ENCODE measurements around the gene DNMT3B. TPM values are rescaled to one million over a fixed set of nuclear protein-coding genes. Genes with fewer than 3 reads are reported as not detected.

DNMT3B gene
- polyA plus RNA-seq, 1 donor (not counting 4 experiments of a cell fraction or from before 2014, with no cell fraction given) = 1.1 TPM

- Histone ChIP-seq H3K4me2 (ENCODE audit: control insufficient read depth, extremely low read depth, insufficient read depth, low read depth, low read length) (no peak overlapping the region), H3K27me3 (ENCODE audit: control insufficient read depth, extremely low read depth, insufficient read depth, low read length) (no peaks in the 10 kb centered on the region), H4K20me1 (ENCODE audit: control insufficient read depth, extremely low read depth, insufficient read depth, low read length) (no peaks in the 10 kb centered on the region), H3K79me2 (ENCODE audit: control insufficient read depth, insufficient read depth, low read length) (no peaks in the 10 kb centered on the region), H2AFZ (ENCODE audit: control insufficient read depth, low read length) (no peak overlapping the region), H3K4me1 (ENCODE audit: control insufficient read depth, extremely low read depth, insufficient read depth, low read length) (peaks cover 22% of the 10 kb centered on the region), H3K9ac (ENCODE audit: control insufficient read depth, extremely low read depth, insufficient read depth, low read length) (no peak overlapping the region), H3K4me3 (ENCODE audit: control insufficient read depth in 2 of 3, extremely low read depth in 1 of 3, insufficient read depth in 2 of 3, low read depth in 1 of 3, low read length in 3 of 3) (no peak overlapping the region), H3K27ac (ENCODE audit: control insufficient read depth, insufficient read depth, low read length) (no peak overlapping the region), H3K9me1 (ENCODE audit: control insufficient read depth, extremely low read depth, insufficient read depth, low read length) (no peaks in the 10 kb centered on the region), H3K9me3 (ENCODE audit: control insufficient read depth, low read depth, low read length) (no peaks in the 10 kb centered on the region), H3K36me3 (ENCODE audit: control insufficient read depth in 2 of 2, extremely low read depth in 1 of 2, insufficient read depth in 2 of 2, low read length in 2 of 2) (no peaks in the 10 kb centered on the region)
- FAIRE-seq (no peak), DNase-seq (ENCODE audit: low read depth, low spot score) (no peak)
- TF ChIP-seq CTCF (optimal IDR thresholded peaks at IDR 0.05 in 1 of 3, IDR thresholded peaks at IDR 0.05 in 1 of 3, conservative IDR thresholded peaks at IDR 0.05 in 1 of 3; ENCODE audit: extremely low read depth in 1 of 3, insufficient read depth in 2 of 3, low read length in 3 of 3) (no peak), EZH2 (IDR thresholded peaks at IDR 0.05; ENCODE audit: low read length) (no peak)
- dilution Hi-C loops (cut with MboI; ENCODE audit: extremely low pct_ligation_motif_present, low sequenced_read_pairs) = no loop called here
These were observed 42.0 kb downstream of the DNMT3B start for GRCh38 chr20:32804022-32804715.

- H3K4me2 ChIP-seq (ENCODE audit: control insufficient read depth, extremely low read depth, insufficient read depth, low read depth, low read length) = no peak overlapping the region
- DNase-seq (ENCODE audit: low read depth, low spot score) = no peak
- no peaks in the 10 kb centered on the region for H3K9me3 ChIP-seq (ENCODE audit: control insufficient read depth, low read depth, low read length)
- dilution Hi-C loops (cut with MboI; ENCODE audit: extremely low pct_ligation_motif_present, low sequenced_read_pairs) = no loop called here
- no peak overlapping the region for H3K27ac ChIP-seq (ENCODE audit: control insufficient read depth, insufficient read depth, low read length)
- H3K9me1 ChIP-seq (ENCODE audit: control insufficient read depth, extremely low read depth, insufficient read depth, low read length) = no peaks in the 10 kb centered on the region
- H3K36me3 ChIP-seq (ENCODE audit: control insufficient read depth in 2 of 2, extremely low read depth in 1 of 2, insufficient read depth in 2 of 2, low read length in 2 of 2) = no peaks in the 10 kb centered on the region
- TF ChIP-seq EZH2 (IDR thresholded peaks at IDR 0.05; ENCODE audit: low read length) (no peak), CTCF (optimal IDR thresholded peaks at IDR 0.05 in 1 of 3, IDR thresholded peaks at IDR 0.05 in 1 of 3, conservative IDR thresholded peaks at IDR 0.05 in 1 of 3; ENCODE audit: extremely low read depth in 1 of 3, insufficient read depth in 2 of 3, low read length in 3 of 3) (no peak)
- FAIRE-seq = no peak
- H2AFZ ChIP-seq (ENCODE audit: control insufficient read depth, low read length) = no peak overlapping the region
- no peak overlapping the region for H3K4me3 ChIP-seq (ENCODE audit: control insufficient read depth in 2 of 3, extremely low read depth in 1 of 3, insufficient read depth in 2 of 3, low read depth in 1 of 3, low read length in 3 of 3)
- no peaks in the 10 kb centered on the region for H3K79me2 ChIP-seq (ENCODE audit: control insufficient read depth, insufficient read depth, low read length)
- H4K20me1 ChIP-seq (ENCODE audit: control insufficient read depth, extremely low read depth, insufficient read depth, low read length) = no peaks in the 10 kb centered on the region
- H3K27me3 ChIP-seq (ENCODE audit: control insufficient read depth, extremely low read depth, insufficient read depth, low read length) = no peaks in the 10 kb centered on the region
- no peak overlapping the region for H3K9ac ChIP-seq (ENCODE audit: control insufficient read depth, extremely low read depth, insufficient read depth, low read length)
- peaks cover 22% of the 10 kb centered on the region for H3K4me1 ChIP-seq (ENCODE audit: control insufficient read depth, extremely low read depth, insufficient read depth, low read length)
These were observed 42.6 kb downstream of the DNMT3B start for GRCh38 chr20:32804817-32805216.
